Fibroblast of pulmonary artery (primary cell): Measurements from ENCODE around the gene BCAR1.
"Not testable (repeated sequence)": the region's sequence is repeated elsewhere in the genome, so short reads cannot be mapped to it uniquely, and the experiment has no call there.

Experiments
- DNase-seq: peaks from one replicate; pipeline ENCODE4 v3.0.0-alpha.2; 2010; ENCODE audit warnings: low read depth
- H3K4me3 ChIP-seq: replicated peaks from 2 replicates; pipeline ENCODE4 v1.5.1; 2011; ENCODE audit warnings: low read depth, mild to moderate bottlenecking, control low read depth, low read length, moderate library complexity
- TF ChIP-seq, protein P1 (sequence below): IDR thresholded peaks from 2 replicates; pipeline ENCODE4 v1.5.1; 2011; ENCODE audit warnings: mild to moderate bottlenecking, control low read depth, low read length, inconsistent platforms; ENCODE audit errors: missing control alignments

The BCAR1 gene

DNA sequence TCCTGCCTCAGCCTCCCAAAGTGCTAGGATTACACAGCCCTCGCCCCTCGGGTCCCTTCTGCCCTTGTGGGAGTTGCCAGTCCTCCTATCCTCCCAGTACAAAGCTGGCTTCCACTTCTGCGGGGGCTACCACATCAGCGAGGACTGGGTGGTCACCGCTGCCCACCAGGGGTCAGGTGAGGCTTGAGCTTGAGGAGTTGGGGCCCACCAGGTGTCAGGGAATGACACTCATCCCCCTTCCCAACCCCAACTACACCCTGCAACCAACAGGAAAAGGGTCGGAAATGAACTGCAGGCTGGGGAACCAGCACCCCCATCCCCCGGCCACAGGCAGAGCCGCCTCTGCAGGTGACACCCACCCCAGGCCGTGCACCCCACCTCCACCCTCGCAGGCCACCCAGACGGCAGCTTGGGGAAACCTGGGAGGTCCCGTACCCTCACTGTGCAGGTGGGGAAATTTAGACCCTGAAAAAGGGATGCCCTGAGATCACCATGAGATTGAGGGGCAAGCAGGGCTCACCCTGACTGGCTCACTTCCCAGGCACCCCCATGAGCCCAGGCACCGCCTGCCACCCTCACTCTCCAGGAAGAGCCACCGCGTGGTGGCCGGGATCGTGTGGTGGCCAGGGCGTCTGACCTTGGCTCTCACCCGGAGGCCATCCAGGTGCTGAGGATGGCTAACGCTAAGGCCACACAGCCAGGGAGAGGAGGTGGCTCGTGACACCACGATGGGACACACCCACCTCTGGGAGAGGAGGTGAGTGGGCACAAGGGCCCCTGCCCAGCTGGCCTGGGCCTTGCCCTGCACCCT, 24.7 kb downstream of the BCAR1 start:
- DNase-seq, result no peak
- TF ChIP-seq, protein P1, sequence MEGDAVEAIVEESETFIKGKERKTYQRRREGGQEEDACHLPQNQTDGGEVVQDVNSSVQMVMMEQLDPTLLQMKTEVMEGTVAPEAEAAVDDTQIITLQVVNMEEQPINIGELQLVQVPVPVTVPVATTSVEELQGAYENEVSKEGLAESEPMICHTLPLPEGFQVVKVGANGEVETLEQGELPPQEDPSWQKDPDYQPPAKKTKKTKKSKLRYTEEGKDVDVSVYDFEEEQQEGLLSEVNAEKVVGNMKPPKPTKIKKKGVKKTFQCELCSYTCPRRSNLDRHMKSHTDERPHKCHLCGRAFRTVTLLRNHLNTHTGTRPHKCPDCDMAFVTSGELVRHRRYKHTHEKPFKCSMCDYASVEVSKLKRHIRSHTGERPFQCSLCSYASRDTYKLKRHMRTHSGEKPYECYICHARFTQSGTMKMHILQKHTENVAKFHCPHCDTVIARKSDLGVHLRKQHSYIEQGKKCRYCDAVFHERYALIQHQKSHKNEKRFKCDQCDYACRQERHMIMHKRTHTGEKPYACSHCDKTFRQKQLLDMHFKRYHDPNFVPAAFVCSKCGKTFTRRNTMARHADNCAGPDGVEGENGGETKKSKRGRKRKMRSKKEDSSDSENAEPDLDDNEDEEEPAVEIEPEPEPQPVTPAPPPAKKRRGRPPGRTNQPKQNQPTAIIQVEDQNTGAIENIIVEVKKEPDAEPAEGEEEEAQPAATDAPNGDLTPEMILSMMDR, result no peak
- H3K4me3 ChIP-seq, result no peak overlapping the region

DNA sequence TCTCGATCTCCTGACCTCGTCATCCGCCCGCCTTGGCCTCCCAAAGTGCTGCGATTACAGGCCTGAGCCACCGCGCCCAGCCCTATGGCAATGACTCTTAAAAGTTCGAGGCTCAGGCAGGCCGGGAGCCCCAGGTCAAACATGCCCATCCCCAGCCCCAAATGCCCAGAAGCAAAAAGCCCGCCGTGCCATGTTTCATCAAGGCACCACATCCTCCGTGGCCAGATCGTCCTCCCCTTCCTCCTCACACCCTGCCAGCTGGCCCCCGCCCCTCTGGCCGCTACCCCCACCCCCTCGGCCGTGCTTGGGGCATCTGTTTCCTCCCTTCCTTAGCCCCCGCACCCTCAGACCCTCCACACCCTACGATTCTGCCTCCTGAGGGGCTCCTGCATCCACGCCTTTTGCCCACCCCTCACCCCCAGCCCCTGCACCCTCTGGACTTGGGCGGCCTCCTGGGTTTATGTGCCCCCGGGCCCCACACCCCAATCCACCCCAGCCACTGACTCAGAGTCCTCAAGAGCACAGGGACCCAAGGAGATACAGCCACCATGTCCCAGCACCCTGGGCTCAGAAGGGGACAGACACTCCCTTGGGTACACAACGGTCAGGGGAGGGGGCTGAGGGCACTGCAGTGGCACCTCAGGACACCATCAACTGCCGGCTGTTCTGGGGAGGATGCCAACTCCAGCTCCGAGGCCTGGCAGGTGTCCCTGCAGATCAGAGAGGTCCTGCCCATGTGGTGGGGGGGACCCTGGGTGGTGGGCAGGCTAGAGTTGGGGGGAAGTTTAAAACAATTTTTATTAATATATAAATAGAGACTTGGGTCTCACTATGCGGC, 25.5 kb downstream of the BCAR1 start:
- H3K4me3 ChIP-seq, result no peak overlapping the region
- no peak for DNase-seq
- TF ChIP-seq, protein P1, result no peak

GRCh38 chr16:75225092-75225491, 26.3 kb downstream of the BCAR1 start:
- H3K4me3 ChIP-seq, result no peak overlapping the region
- TF ChIP-seq, protein P1, result no peak
- no peak for DNase-seq

DNA sequence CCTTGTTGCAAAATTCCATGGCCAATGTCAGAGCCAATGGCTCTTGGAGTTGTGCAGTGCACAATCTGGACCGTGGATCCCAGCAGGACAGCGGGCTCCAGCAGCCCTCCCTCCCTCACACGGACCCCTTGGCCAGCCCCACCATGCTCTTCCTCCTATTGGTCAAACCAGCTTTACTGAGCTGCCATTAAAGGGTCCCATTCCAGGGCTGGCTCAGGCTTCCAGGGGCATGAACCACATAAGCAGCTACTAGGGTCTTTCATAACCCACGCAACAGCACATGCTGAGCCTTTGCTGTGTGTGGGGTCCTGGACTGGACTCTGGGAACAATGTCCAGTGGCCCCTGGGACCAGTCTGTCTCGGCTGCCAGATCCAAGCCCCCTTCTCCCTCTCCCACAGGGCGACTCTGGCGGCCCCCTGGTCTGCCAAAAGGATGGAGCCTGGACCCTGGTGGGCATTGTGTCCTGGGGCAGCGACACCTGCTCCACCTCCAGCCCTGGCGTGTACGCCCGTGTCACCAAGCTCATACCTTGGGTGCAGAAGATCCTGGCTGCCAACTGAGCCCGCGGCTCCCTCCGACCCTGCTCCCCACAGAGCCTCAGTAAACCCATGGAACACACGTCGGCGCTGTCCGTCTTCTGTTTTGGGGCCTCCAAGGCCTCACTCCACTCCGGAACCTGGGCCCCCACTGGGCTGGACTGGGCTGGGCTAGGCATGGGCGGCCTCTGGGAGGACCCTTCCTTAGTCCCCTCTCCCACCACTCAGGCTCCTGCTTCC, 26.9 kb downstream of the BCAR1 start:
- no peak for DNase-seq
- no peak overlapping the region for H3K4me3 ChIP-seq
- TF ChIP-seq, protein P1, result no peak

DNA sequence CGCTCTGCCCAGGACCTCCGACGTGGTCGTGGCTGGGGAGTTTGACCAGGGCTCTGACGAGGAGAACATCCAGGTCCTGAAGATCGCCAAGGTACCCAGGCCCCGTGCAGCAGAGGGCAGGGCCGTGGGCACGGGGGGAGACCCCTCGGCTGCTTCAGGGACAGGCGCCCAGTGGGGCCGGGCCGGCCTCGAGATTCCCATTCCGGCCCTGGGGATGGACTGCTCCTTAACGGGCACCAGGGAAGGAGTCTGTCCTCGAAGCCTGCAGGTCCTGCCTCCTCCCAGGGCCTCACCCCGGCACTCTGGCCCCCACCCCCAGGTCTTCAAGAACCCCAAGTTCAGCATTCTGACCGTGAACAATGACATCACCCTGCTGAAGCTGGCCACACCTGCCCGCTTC, 28.3 kb downstream of the BCAR1 start:
- DNase-seq, H3K4me3 ChIP-seq: not testable (repeated sequence)

- TF ChIP-seq, protein P1, result no peak
- no peak overlapping the region for H3K4me3 ChIP-seq
- DNase-seq, result no peak
Observed at GRCh38 chr16:75222271-75222783, 29.1 kb downstream of the BCAR1 start.

DNA sequence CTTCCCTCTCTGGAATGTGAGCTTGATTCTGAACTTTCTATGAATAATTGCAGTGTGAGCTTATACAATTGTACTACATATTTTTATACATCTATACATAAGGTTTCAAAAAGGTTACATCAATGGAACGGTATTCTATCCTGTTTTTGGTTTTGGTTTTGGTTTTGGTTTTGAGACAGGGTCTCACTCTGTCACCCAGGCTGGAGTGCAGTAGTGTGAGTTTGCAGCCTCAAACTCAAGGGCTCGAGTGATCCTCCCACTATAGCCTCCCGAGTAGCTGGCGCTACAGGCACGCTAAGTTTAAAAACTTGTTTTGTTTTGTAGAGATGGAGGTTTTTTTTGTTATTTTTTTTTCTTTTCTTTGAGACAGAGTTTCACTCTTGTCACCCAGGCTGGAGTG, 31.6 kb downstream of the BCAR1 start:
- DNase-seq, result no peak

More for the DNA sequence above, 31.6 kb downstream of the BCAR1 start:
- TF ChIP-seq, protein P1, result no peak
- no peak overlapping the region for H3K4me3 ChIP-seq
